Measurements from ENCODE around the gene RSPRY1.
"Not testable (repeated sequence)": the region's sequence is repeated elsewhere in the genome, so short reads cannot be mapped to it uniquely, and the experiment has no call there.

RSPRY1 gene

DNA sequence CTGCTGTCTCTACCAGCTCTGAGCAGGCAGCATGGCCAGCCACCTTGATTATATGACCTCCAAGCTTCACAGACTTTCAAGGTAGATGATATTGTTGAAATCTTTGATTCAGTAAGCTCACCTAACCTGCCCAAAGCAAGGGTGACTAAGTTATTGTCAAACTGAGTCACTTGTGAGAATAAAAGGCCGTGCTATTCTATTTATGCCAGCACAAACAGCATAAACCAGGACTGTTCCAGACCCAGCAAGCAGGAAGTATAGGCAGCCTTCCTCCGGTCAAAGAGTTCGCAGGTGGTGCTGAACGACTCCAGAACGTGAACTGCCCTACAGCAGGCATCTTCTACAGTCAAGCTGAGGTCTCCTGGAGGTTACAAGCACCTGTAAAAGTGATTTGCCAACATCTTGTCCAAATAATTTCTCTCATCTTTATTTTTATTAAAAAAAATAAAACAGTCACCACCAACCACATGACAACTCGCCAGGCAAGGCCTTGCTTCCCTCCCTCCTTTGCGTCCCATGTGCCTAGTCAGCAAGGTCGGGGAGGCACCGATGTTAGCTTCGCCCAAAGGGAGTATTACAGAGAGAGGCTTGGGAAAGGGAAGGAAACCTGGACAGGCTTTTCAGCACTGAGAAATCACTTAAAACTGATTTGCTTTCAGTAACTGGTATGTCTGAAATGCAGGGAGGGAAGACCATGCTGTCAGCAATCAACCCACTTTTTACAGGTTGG is 69.7 kb downstream of the RSPRY1 start:
- no peak for DNase-seq (ENCODE audit: low read depth)

DNA sequence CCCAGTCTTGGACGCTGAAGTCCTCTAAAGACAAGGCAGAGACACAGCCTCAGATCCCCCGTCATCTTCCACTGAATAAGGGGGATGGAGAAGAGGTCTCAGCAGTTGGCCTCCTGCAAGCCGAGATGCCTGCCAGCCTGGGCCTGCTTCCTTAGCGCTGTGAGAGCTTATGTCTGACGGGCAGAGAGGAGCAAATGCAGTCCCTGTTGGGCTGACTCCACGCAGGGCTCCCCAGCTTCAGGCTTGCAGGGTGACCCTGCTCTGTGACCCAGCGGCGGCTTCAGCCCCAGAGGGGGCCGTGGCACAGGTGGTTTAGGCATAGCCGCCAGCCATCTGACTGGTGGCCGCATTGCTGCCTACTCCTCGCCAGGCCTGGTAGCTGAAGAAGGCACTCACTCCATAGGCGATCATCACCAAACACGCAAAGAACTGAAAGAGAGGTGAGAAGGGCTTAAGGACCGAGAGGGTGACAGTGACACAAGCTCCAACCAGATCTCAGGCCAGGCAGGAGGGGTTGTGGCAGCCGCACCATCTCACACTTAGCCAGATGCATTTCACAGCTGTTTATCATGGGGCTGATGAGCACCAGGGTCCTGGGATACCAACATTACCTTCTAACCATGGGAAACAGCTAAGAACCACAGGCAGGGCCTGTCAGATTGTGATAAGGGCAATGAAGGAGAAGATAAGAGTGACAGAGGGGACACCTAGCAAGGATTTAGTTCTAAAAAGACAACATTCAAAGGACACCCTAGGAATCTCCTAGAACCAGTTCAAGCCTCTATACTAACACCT is 70.7 kb downstream of the RSPRY1 start:
- no peak for DNase-seq (ENCODE audit: low read depth)

DNA sequence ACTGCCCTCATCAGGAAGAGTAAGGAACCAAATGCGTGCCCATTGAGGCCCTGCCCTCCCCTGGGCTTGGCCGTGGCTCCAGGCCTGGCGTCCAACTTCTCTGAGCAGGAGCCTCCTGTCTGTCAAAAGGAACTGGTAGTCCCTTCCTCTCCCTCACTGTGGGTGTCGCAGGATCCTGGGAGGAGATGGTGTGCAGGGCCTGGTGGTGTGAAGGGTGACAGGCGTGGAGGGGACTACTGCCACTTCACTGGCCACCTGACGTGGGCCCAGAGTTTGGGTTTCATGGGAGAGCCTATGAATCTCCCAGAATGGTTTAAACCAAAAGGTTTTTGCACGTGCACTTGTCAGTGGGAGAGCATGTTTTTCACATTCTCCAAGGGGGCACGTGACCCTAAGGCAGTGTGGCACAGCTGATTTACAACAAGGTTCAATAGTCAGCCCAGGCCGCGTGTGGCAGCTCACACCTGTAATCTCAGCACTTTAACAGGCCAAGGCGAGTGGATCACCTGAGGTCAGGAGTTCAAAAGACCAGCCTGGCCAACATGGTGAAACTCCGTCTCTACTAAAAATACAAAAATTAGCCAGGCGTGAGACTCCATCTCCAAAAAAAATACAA is 71.4 kb downstream of the RSPRY1 start:
- DNase-seq (ENCODE audit: low read depth): no peak

DNA sequence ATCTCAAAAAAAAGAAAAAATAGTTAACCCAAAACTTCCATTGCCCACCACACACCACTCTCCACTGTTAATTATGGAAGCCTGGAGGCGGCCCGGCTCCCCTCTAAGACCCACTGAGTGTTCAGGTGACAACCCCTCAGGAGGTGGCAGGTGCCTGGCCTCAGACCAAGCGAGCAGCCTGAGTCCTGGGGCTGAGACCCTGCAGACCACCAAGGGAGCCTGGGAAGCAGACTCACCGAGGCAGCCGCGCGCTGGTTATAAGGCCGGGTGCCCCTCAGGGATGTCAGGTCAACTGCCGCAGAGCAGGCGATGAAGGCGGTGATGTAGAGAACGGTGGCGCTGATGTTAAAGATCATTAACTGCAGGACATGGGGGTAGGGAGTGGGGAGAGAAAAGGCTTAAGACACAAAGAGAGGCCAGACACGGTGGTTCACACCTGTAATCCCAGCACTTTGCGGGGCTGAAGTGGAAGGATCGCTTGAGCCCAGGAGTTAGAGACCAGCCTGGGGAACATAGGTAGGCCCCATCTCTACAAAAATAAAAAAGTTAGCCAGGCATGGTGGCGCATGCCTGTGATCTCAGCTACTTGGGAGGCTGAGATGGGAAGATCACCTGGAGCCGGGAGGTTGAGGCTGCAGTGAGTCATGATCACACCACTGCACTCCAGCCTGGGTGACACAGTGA is 72.2 kb downstream of the RSPRY1 start:
- DNase-seq (ENCODE audit: low read depth): no peak

DNA sequence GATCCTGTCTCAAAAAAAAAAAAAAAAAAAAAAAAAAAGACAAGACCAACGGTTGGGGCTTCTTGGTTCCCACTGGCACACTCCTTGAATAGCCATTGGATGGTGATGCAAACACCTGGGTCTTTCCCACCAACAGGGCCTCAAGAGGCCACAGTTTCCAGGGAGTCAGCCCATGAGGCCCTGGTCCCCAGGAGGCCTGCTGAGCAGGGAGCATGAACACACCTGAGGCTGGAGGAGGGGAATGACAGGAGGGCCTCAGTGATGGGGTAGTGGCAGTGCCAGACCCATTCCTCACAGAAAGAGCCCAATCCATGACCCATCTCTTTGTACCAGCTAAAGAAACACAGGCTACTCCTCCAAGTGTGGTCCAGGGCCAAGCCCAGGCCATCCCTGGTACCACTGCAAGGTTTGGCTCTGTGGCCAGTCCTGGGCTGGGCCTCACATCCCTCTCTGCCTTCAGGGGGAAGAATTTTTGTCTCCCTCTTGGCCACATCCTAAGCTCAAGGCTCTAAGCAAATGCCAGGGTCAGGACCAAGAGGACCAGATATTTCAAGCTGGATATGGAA is 72.9 kb downstream of the RSPRY1 start:
- no peak for DNase-seq (ENCODE audit: low read depth)

DNA sequence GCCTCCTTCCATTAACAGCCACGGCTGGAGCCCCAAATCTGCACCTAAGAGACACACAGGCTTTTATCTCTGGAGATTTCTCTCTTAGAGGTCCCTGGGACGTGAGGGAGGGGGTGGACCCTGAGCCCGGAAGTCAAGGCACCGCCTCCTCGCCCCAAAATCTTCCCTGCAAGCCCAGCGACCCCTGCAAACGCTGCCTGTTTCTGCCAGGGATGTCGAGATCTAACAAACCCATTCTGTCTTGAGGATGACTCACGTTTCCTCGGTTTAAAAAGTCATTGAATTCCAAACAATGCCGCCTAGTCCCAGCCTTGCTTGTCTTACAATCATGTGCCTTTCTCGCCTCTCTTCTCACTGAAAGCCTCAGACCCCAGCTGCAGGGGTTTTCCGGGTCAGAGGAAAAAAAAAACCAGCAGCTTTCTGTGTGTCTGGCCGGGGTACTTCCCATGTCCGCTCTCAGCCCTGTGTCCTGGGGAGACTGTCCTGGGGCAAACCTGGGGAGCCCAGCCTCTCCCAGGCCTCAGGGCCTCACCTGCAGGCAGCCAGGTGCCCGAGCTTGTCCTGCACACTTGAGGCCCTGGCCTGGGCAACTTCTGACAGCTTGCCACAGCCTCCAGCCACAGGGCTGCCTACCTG is 74.3 kb downstream of the RSPRY1 start:
- no peak for DNase-seq (ENCODE audit: low read depth)

DNA sequence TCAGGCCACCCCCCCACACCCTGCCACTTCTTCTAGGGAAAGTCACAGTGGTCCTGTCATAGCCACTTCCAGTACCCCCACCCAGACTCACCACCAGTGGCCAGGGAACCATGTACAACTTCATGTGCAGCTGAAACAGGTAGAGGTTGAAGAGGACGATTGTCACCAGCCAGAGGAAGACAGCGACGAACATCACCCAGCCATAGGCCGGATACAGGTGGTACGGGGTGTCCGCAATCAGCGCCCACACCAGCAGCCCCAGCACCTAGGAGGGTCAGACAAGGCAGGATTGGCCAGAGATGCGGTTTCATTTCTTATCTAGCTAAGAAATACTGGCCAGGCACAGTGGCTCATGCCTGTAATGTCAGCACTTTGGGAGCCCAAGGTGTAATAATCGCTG is 75.7 kb downstream of the RSPRY1 start:
- no peak for DNase-seq (ENCODE audit: low read depth)

DNA sequence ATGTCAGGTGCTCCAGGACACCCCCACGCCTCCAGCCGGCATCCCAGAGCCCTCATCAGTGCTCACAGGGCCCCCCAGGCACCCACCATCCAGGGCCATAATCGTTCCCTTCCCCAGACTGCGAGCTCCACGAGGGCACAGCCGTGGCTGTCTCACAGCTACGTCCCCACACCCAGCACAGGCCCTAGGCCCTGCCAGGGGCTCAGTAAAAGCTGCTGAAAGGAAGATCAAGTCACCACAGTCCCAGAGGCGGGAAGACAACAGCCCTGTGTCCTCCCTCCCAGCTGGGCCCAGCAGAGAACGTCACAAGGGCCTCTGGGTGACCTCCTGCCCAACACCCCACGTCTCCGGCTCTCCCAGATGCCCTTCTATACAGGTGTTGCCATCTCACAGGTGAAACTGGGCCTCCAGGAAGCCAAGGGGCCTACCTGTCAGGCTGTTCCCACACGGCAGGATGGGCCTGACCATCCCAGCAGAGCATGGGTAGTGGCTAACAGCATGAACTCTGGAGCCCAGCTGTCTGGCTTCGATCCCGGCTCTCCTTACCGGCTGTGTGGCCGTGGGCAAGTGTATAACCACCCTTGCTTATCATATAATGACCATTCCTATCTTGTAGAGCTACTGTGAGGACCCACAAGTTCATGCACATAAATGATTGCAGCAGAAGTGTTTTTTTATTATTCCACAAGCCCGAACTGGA is 76.9 kb downstream of the RSPRY1 start:
- DNase-seq (ENCODE audit: low read depth): no peak

DNA sequence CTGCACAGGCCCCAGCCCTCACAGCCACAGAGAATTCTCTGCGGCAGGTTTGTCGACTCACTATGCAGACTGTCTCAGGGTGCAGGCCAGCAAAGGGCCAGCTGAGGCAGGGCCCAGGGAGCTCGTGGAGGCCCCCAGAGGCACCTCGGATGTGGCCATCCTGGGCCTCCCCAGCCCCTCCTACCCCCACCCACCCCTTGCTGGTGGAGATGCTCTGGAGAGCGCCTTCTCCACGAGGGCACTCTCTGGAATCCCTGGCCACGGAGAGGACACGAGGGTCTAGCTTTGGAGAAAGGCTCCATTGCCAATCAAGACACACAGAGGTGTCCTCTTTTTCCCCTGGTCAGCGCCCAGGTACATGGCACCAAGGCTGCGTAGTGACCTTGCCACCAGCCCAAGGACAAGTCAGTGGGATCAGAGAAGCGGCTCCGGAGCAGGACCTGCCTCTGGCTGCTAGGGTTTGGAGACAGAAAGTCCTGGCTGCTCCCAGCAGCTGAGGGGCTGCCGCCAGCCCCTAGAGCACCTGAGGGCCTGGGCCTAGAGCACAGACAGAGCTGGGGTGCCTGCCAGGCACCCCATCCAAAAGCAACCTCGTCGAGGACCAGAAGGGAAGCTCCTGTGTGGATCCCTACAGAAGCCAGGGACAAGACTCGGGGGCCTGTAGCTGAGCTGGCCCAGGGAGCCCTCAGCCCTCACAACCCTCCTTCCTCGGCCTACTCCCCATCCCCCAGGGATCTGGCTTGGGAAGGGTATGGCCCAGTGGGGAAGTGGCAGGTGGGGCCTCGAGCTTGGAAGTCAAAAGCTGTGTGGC is 77.6 kb downstream of the RSPRY1 start:
- no peak for DNase-seq (ENCODE audit: low read depth)

DNA sequence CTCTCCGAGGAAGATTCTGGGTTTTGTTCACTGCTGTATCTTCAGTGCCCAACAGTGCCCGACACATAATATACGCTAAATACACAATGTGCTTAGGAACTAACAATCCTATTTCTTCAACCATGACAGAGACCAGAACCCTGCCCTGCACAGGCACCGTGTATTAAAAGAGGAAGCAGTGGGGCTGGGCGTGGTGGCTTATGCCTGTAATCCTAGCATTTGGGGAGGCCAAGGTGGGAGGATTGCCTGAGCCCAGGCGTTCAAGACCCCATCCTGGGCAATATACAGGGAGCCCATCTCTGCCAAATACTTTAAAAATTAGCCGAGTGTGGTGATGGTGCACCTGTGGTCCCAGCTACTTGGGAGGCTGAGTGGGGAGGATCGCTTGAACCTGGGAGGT is 78.3 kb downstream of the RSPRY1 start:
- no peak for DNase-seq (ENCODE audit: low read depth)

DNA sequence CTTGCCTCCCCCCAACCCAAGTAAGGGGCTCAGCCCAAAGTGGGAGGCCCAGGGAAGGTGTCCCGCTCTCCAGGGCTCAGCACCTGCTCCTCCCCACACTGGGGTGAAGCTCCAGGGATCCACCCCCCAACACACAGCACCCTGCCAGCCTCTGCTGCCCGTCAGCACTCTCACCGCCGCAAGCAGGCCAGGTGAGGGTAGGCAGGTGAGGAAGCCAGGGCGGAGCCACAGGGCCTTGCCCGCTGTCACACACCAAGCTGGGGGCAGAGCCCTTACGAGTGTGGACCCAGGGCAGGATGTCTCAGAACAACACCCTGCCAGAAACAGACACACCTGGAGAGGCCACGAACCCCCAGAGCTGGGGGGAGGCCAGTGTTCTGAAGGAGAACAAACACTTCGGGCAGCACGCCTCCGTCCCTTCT is 78.8 kb downstream of the RSPRY1 start:
- no peak for DNase-seq (ENCODE audit: low read depth)

DNA sequence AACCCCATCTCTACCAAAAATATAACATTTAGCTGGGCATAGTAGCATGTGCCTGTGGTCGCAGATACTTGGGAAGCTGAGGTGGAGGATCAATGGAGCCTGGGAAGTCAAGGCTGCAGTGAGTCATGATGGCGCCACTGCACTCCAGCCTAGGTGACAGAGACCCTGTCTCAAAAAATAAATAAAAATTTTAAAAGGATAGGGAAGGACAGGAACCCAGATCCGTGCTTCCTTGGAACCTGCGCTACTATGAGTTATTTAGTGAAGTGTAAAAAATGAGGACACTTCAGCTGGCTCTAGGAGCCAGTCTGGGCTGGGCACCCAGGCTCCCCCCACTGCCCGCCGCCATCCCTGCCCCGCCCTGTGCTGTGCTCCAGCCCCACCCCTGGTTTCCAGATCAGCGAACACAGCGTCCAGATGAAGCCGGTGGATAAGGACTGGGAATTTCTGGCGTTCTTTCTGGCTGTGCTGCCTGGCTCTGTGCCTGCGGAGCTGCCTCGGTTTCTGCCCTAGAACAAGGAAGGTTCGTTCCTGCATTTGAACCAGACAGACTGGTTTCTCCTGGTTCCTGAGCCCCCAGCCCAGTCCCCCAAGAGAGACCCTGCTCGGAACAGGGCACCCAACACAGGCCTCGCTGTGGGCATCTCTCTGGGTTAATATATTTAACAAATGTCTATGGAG is 79.9 kb downstream of the RSPRY1 start:
- no peak for DNase-seq (ENCODE audit: low read depth)

DNA sequence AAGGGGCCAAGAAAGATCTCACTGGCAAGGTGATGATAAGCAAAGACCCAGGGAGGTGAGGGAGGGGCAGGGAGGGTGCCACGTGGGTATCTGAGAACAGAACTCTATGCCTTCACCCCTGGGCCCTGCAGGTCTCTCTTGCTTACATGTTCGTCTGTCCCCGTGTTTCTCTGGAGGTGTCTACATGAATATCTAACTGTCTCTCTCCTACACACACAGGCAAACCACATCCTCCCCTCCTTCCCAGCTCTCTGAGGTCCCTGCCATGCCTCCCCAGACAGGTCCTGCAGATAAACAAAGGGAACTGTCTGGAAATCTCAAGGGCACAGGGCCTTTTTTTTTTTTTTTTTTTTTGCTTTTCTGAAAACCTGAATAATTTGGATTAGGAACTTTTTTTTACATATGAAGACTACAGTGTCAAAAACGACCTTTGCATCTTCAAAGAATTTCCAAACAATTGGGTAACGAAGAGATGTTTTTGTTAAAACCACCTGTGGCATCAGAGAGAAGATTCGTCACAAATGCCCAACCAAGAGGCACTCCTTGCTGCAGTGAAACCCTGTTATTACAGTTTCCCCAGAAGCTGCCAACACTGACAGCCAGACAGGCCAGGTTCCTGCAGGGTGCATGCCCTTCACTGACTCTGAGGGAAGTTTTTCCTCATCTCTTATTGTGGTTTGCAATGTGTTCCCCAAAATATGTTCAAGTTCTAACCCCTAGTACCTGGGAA is 80.6 kb downstream of the RSPRY1 start:
- no peak for DNase-seq (ENCODE audit: low read depth)

DNA sequence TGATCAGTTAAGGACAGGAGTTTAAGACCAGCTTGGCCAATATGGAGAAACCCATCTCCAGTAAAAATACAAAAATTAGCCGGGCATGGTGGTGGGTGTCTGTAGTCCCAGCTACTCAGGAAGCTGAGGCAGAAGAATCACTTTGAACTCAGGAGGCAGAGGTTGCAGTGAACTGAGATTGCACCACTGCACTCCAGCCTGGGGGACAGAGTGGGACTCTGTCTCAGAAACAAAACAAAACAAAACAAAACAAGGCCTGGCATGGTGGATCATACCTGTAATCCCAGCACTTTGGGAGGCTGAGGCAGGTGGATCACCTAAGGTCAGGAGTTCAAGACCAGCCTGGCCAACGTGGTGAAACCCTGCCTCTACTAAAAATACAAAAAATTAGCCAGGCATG is 81.2 kb downstream of the RSPRY1 start:
- not testable (repeated sequence) for DNase-seq (ENCODE audit: low read depth)

DNA sequence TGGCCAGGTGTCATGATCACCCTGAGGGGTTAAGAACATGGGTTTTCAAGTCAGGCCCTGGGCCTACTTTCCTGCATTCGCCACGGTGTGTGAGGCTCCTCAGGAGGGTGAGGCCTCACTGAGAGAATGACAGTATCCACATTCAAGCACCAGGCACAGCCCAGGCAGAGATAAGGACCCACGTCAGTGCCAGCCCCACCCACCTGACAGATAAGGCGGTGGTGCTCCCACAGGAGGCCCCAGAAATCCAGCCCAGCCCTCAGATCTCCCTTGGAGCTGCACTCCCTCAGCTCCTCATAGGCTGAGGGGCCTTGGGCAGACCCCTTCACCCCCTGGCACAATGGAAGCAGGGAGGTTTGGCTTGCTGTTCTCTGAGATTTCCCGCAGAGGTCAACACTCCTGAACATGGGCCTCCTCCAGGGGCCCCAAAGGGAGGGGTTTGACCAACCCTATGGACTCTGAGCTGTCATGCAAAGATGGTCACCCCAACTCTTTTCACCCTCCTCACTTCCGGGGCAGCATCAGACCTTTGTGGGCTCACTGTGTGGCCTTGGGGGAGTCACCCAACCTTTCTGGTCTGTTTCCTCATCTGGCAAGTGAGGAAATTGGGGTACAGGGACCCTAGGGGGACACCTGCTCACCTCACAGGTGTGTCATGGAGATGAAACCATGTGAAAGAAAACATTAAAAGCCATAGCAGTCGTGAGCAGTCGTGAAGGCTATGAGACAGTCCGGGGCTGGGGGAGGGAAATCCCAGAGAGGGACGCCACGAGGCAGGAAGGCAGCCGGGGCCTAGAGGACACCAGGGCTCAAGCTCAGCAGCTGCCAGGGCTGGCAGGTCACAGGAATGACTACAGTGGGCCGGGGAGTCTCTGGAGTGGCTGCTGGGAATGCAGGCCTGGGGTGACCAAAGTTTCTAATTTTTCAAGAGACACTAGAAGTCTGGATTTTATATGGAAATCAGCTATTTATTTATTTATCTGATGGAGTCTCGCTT is 83.0 kb downstream of the RSPRY1 start:
- DNase-seq (ENCODE audit: low read depth): no peak

DNA sequence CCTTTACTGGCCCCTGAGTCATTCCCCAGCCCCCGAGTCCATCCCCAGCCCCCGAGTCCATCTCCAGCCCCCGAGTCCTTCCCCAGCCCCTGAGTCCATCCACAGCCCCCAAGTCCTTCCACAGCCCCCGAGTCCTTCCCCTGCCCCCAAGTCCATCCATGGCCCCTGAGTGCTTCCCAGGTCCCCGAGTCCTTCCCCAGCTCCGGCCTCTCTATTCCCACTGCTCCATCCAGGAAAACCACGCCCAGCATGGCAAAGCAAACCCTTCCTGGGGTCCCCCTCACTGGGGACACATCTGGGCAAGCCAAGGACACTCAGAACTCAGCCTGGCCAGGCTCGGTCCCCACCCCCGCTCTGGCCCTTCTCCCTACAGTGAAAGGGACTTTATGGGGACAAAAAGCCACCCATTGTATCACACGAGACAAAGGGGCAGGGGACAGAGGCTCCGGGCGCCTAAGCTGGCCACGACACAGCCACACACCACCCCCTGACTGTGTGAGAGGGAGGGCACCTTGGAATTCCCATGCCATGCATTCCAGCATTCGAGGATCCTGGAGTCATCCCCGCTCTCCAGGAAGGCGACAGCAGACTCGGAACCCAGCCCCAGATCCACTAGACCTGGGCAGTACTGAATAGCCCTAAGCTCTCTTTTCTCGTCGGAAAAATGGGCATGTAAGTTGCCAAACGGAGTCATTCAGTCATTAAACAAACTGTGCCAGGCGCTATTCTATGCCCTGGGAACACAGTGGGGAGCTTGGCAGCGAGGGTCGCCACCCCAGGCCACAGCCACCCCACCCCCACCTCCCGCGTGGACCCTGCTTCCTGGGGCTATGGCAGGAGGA is 84.3 kb downstream of the RSPRY1 start:
- DNase-seq (ENCODE audit: low read depth): no peak

DNA sequence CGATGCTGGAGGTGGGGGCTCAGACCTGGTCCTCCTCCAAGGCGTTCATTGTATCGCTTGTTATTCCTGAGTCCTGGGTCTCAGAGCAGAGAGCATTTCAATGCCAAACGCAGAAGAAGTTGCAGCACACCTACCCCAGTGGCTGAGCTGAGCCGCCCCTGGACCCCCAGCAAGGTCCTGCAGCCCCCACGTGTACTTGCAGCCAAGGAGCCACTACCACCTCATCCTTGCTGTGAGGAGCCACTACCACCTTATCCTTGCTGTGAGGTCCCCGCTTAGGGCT is 84.9 kb downstream of the RSPRY1 start:
- no peak for DNase-seq (ENCODE audit: low read depth)
